B cell (primary cell): ENCODE data around the gene PALLD. TPM values are rescaled to one million over a fixed set of nuclear protein-coding genes. Genes with fewer than 3 reads are reported as not detected.

ENCODE experiments used
- ATAC-seq: fragments of 200-7000 bp; cut with Tn5 transposase; one replicate; pipeline ENCODE4 v1.10.0; 2021; ENCODE audit warnings: low read depth, mild to moderate bottlenecking, moderate number of reproducible peaks, moderate library complexity
- CTCF ChIA-PET: fragments of 350-600 bp; sonication (Branson Sonifier 250); formaldehyde crosslinking; loops from one replicate; lab custom pipeline; 2021; ENCODE audit warnings: antibody characterized with exemption, inconsistent platforms; lab: Charles Lee
- POLR2A ChIA-PET: fragments of 350-600 bp; sonication (Branson Sonifier 250); formaldehyde crosslinking; loops from one replicate; lab custom pipeline; 2021; ENCODE audit warnings: antibody characterized with exemption; lab: Charles Lee
- DNase-seq: peaks from one replicate; pipeline ENCODE4 v3.0.0; 2013
- H2AFZ ChIP-seq: 2 replicates; pipeline ENCODE4 v1.6.1; 2012; ENCODE audit warnings: mild to moderate bottlenecking, low read depth, low read length; ENCODE audit not compliant: insufficient read depth, poor library complexity, severe bottlenecking
- H3K27ac ChIP-seq, 2 donors: 1 replicate in 1 of 2; 2 replicates in 1 of 2; pipeline ENCODE4 v1.5.1; 2012 to 2013; ENCODE audit warnings: low read length in 2 of 2, mild to moderate bottlenecking in 2 of 2, moderate library complexity in 1 of 2
- H3K27me3 ChIP-seq, 4 experiments: fragments of 200-600 bp in 1 of 4; sonication (generic) in 1 of 4; replicated peaks in 1 of 4; 1 replicate in 2 of 4; 2 replicates in 2 of 4; pipeline versions ENCODE4 v1.6.1 to v1.7.0; 2013 to 2016; ENCODE audit warnings: low read length in 3 of 4, mild to moderate bottlenecking in 2 of 4, mixed read lengths in 1 of 4, moderate library complexity in 1 of 4; ENCODE audit not compliant: insufficient read depth in 4 of 4, control insufficient read depth in 3 of 4; ENCODE audit errors: control extremely low read depth in 1 of 4
- H3K36me3 ChIP-seq, 2 experiments: replicated peaks in 1 of 2; 1 replicate in 1 of 2; 2 replicates in 1 of 2; pipeline versions ENCODE4 v1.6.1 to v1.7.1; 2013; ENCODE audit warnings: low read length in 1 of 2; ENCODE audit not compliant: insufficient read depth in 2 of 2, control insufficient read depth in 1 of 2; ENCODE audit errors: control extremely low read depth in 1 of 2, extremely low read depth in 1 of 2
- H3K4me1 ChIP-seq, 2 donors: fragments of 200-600 bp in 1 of 2; sonication (generic) in 1 of 2; 1 replicate in 1 of 2; 2 replicates in 1 of 2; pipeline versions ENCODE4 v1.5.1 to v1.6.1; 2013 to 2017; ENCODE audit warnings: low read length in 2 of 2; ENCODE audit not compliant: control insufficient read depth in 2 of 2, insufficient read depth in 2 of 2
- H3K4me2 ChIP-seq: replicated peaks from 2 replicates; pipeline ENCODE3; 2012; ENCODE audit warnings: mild to moderate bottlenecking, low read depth, low read length; ENCODE audit not compliant: poor library complexity, severe bottlenecking
- H3K4me3 ChIP-seq, 5 experiments: fragments of 200-600 bp in 1 of 5; sonication (generic) in 1 of 5; 1 replicate in 3 of 5; 2 replicates in 2 of 5; pipeline versions ENCODE4 v1.5.1 to v1.7.0; 2011 to 2016; ENCODE audit warnings: low read length in 4 of 5, mild to moderate bottlenecking in 4 of 5, low read depth in 2 of 5, control low read depth in 1 of 5, moderate library complexity in 1 of 5; ENCODE audit not compliant: insufficient read depth in 1 of 5; ENCODE audit errors: control extremely low read depth in 1 of 5, extremely low read depth in 1 of 5
- H3K79me2 ChIP-seq: fragments of 200-600 bp; sonication (generic); one replicate; pipeline ENCODE4 v1.6.0; 2016; ENCODE audit warnings: low read length; ENCODE audit not compliant: control insufficient read depth, insufficient read depth
- H3K9ac ChIP-seq: fragments of 200-600 bp; sonication (generic); 2 replicates; pipeline ENCODE4 v1.6.1; 2017; ENCODE audit warnings: mild to moderate bottlenecking, low read length, moderate library complexity
- H3K9me3 ChIP-seq, 3 donors: one replicate each; pipeline versions ENCODE4 v1.6.1 to v1.7.1; 2013; ENCODE audit warnings: low read length in 2 of 3; ENCODE audit not compliant: control insufficient read depth in 2 of 3, insufficient read depth in 1 of 3; ENCODE audit errors: control extremely low read depth in 1 of 3
- H4K20me1 ChIP-seq: 2 replicates; pipeline ENCODE4 v1.6.0; 2012; ENCODE audit warnings: mild to moderate bottlenecking, low read length; ENCODE audit not compliant: insufficient read depth, control insufficient read depth, poor library complexity, severe bottlenecking
- H3K27ac Mint-ChIP-seq: one replicate; pipeline ENCODE4 v1.8.0; 2021; ENCODE audit warnings: mixed read lengths
- H3K27me3 Mint-ChIP-seq: one replicate; pipeline ENCODE4 v1.8.0; 2021; ENCODE audit warnings: mixed read lengths
- H3K4me1 Mint-ChIP-seq: one replicate; pipeline ENCODE4 v1.8.0; 2021; ENCODE audit warnings: mixed read lengths
- H3K4me3 Mint-ChIP-seq: one replicate; pipeline ENCODE4 v1.8.0; 2021; ENCODE audit warnings: mixed read lengths
- H3K9me3 Mint-ChIP-seq: one replicate; pipeline ENCODE4 v1.8.0; 2022; ENCODE audit warnings: mixed read lengths; ENCODE audit not compliant: insufficient read depth
- CTCF ChIP-seq: fragments of 200-600 bp; IDR thresholded peaks from one replicate; pipeline ENCODE4 v1.8.0; 2022; ENCODE audit warnings: antibody characterized with exemption, mild to moderate bottlenecking
- EZH2 ChIP-seq: IDR thresholded peaks from 2 replicates; pipeline ENCODE4 v1.6.1; 2012; ENCODE audit warnings: borderline replicate concordance, low read depth, mild to moderate bottlenecking, moderate library complexity, low read length; ENCODE audit not compliant: insufficient read depth, poor library complexity, severe bottlenecking
- WGBS: methylation state at CpG from one replicate; pipeline ENCODE4 v1.1.5; 2013; ENCODE audit warnings: missing lambda C conversion rate; ENCODE audit not compliant: insufficient coverage; 5-methylcytosine and 5-hydroxymethylcytosine counted together
- intact Hi-C: fragments of 100-400 bp; cut with micrococcal nuclease; formaldehyde crosslinking; loops from one replicate; pipeline ENCODE4 v1.10.0; 2022
- polyA plus RNA-seq: library from polyadenylated mRNA; depleted of rRNA; stranded (reverse); fragments of >200 nt; gene quantifications from 2 replicates; pipeline ENCODE4 v1.2.3, GENCODE V29; 2012
- total RNA-seq, 2 donors: library from RNA; stranded (reverse); fragments of 120-200 nt in 1 of 2; gene quantifications; 1 replicate in 1 of 2; 2 replicates in 1 of 2; pipeline versions ENCODE4 v1.2.3 to v1.2.4, GENCODE V29; 2013 to 2022

PALLD gene
- total and polyA plus RNA-seq, 2 donors (not counting 1 experiment from before 2014, with no cell fraction given), result 0.63 to 0.71 TPM

GRCh38 chr4:168865854-168866253, 369.0 kb downstream of the PALLD start:
- H3K9me3 Mint-ChIP-seq, result no peaks in the 10 kb centered on the region
- Histone ChIP-seq H3K4me1 (no peaks in the 10 kb centered on the region), H3K9ac (no peak overlapping the region), H3K4me2 (no peak overlapping the region), H3K36me3 (no peaks in the 10 kb centered on the region), H3K9me3 (no peaks in the 10 kb centered on the region), H3K27me3 (no peaks in the 10 kb centered on the region), H3K27ac (no peak overlapping the region), H4K20me1 (no peaks in the 10 kb centered on the region), H3K4me3 (no peak overlapping the region), H2AFZ (no peak overlapping the region), H3K79me2 (no peaks in the 10 kb centered on the region)
- ChIA-PET POLR2A (no interaction called here), CTCF (no interaction called here)
- no peak overlapping the region for H3K27ac Mint-ChIP-seq
- ATAC-seq (no peak), DNase-seq (no peak)
- intact Hi-C loops, result no loop called here
- TF ChIP-seq CTCF, result no peak
- no peak for TF ChIP-seq EZH2
- 87% methylated on average over 2 of the region's 3 CpGs for WGBS
- no peaks in the 10 kb centered on the region for H3K4me1 Mint-ChIP-seq
- no peak overlapping the region for H3K4me3 Mint-ChIP-seq
- peaks cover 3% of the 10 kb centered on the region for H3K27me3 Mint-ChIP-seq

GRCh38 chr4:168866635-168867034, 369.8 kb downstream of the PALLD start:
- Histone ChIP-seq H3K4me1 (no peaks in the 10 kb centered on the region), H4K20me1 (no peaks in the 10 kb centered on the region), H3K4me2 (no peak overlapping the region), H3K9ac (no peak overlapping the region), H3K9me3 (no peaks in the 10 kb centered on the region), H3K4me3 (no peak overlapping the region), H3K36me3 (no peaks in the 10 kb centered on the region), H3K79me2 (no peaks in the 10 kb centered on the region), H3K27me3 (no peaks in the 10 kb centered on the region), H3K27ac (no peak overlapping the region), H2AFZ (no peak overlapping the region)
- H3K27ac Mint-ChIP-seq, result no peak overlapping the region
- H3K9me3 Mint-ChIP-seq, result no peaks in the 10 kb centered on the region
- TF ChIP-seq EZH2 (no peak), CTCF (no peak)
- no peak for ATAC-seq
- no peaks in the 10 kb centered on the region for H3K4me1 Mint-ChIP-seq
- ChIA-PET CTCF (no interaction called here), POLR2A (no interaction called here)
- H3K27me3 Mint-ChIP-seq, result peaks cover 3% of the 10 kb centered on the region
- intact Hi-C loops, result no loop called here
- H3K4me3 Mint-ChIP-seq, result no peak overlapping the region
- DNase-seq, result no peak
- no CpG with 5 or more reads among the region's 4 CpGs for WGBS
